Smooth muscle cell of the brain vasculature (primary cell): ENCODE results near the gene DHX34.
"Not testable (repeated sequence)": the region's sequence is repeated elsewhere in the genome, so short reads cannot be mapped to it uniquely, and the experiment has no call there.

Experiments used
- DNase-seq: peaks from one replicate; pipeline ENCODE4 v3.0.0-alpha.2; 2012; ENCODE audit warnings: low read depth, low spot score

Gene DHX34

GRCh38 chr19:47330466-47330869, 18.6 kb upstream of the DHX34 start:
- no peak for DNase-seq

- DNase-seq = no peak
Measured at GRCh38 chr19:47331490-47331889, 17.6 kb upstream of the DHX34 start.

- no peak for DNase-seq
Measured at GRCh38 chr19:47331931-47332547, 17.1 kb upstream of the DHX34 start, which contains the start of gene C5AR2. Gene C5AR2 (plus strand): TSS chr19:47332175. CDS start chr19:47340800, 8,625 bp downstream.

- DNase-seq = not testable (repeated sequence)
Measured at GRCh38 chr19:47336765-47337718, 12.1 kb upstream of the DHX34 start.

GRCh38 chr19:47339196-47339880, 9.8 kb upstream of the DHX34 start:
- no peak for DNase-seq

DNA sequence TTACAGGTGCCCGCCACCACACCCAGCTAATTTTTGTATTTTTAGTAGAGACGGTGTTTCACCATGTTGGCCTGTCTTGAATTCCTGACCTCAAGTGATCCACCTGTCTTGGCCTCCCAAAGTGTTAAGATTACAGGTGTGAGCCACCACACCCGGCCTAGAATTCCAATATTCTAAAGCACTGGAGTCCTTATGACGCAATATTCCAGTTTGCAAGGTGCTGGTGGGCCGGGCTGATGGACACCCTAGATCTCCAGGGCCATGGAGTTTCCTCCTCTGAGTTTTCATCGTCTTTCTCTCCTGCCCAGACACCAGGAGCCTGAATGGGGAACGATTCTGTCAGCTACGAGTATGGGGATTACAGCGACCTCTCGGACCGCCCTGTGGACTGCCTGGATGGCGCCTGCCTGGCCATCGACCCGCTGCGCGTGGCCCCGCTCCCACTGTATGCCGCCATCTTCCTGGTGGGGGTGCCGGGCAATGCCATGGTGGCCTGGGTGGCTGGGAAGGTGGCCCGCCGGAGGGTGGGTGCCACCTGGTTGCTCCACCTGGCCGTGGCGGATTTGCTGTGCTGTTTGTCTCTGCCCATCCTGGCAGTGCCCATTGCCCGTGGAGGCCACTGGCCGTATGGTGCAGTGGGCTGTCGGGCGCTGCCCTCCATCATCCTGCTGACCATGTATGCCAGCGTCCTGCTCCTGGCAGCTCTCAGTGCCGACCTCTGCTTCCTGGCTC, 8.5 kb upstream of the DHX34 start:
- no peak for DNase-seq

DNA sequence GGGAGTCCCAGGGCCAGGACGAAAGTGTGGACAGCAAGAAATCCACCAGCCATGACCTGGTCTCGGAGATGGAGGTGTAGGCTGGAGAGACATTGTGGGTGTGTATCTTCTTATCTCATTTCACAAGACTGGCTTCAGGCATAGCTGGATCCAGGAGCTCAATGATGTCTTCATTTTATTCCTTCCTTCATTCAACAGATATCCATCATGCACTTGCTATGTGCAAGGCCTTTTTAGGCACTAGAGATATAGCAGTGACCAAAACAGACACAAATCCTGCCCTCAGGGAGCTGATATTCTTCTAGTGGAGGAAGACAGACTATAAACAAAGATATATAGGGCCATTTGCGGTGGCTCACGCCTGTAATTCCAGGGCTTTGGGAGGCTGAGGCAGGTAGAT, 7.4 kb upstream of the DHX34 start:
- DNase-seq = no peak

DNA sequence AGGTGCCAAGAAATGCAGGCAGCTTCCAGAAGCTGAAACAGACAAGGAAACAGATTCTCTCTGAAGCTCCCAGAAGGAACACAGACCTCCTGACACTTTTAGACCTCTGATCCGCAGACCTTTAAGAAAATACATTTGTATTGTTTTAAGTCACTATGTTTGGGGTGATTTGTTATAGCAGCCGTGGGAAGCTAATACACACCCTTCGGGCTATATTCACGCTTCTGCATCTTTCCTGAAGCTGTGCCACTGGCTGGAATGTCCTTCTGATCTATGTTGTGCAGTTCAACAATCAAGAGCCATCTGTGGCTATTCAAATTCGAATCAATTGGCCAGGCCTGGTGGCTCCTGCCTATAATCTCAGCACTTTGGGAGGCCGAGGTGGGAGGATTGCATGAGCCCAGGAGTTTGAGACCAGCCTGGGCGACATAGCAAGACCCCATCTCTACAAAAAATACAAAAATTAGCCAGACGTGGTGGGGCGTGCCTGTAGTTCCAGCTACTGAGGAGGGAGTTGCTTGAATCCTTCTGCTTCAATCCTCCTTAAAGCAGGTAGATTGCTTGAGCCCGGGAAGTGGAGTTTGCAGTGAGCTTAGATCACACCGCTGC, 5.8 kb upstream of the DHX34 start:
- no peak for DNase-seq

DNA sequence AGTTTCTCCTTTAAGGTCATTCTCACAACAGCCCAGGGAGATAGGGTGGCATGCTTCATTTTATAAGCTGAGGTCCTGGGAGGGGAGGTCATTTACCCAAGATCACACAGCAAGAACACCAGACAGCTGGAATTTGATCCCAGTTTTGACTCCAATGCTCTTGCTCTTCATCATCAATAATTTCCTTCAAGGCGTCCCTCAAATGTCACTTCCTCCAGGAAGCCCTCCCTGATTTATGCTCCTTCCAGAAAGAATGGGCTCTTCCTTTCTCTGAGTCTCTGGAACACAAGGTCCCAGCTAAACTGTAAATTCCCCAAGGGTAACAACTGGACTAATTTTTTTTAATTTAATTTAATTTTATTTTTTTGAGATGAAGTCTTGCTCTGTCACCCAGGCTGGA, 4.7 kb upstream of the DHX34 start:
- DNase-seq = no peak

DNA sequence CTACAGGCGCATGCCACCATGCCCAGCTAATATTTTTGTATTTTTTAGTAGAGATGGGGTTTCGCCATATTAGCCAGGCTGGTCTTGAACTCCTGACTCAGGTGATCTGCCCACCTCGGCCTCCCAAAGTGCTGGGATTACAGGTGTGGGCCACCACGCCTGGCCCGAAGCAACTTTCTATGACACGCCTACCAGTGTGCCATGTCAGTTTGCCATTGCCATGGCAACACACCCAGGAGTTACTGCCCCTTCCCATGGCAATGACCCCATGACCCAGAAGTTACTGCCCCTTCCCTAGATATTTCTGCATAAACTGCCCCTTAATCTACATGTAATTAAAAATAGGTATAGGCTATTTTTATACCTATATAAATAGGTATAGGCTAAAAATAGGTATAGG, 3.1 kb upstream of the DHX34 start:
- not testable (repeated sequence) for DNase-seq

DNA sequence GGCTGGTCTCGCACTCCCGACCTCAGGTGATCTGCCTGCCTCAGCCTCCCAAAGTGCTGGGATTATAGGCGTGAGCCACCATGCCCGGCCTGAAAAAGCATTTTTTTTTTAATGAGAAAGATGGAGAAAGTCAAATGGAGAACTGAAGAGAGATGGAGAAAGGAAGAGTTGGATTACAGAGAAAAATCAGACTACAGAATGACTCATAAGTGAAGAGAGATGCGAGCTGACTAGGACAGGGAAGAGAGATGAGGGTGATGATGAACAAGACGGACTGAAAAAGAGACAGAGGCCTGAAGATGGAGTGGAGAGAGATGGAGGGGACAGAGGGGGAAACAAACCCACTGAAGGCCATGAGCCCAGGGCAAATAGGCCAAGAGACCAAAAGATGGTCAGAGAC, 1.5 kb downstream of the DHX34 start:
- no peak for DNase-seq

GRCh38 chr19:47351548-47351947, 2.4 kb downstream of the DHX34 start:
- no peak for DNase-seq

DNA sequence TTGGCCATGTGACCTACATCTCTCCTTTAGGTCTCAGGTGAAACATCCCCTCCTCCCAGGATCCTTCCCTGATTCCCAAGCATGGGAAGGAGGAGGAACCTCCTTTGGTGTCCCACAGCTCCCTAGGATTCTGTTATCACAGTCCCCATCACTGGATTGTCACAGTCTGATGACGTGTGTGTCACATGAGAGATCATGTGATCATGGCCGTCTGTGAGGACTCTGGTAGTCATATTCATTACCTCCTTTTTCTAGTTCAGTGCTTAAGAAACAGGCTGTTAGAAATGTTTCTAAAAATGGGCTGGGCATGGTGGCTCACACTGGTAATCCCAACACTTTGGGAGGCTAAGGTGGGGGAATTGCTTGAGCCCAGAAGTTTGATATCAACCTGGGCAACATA, 3.0 kb downstream of the DHX34 start:
- DNase-seq = no peak

GRCh38 chr19:47353307-47353712, 4.2 kb downstream of the DHX34 start:
- DNase-seq = no peak

- no peak for DNase-seq
Measured at GRCh38 chr19:47356900-47357299, 7.8 kb downstream of the DHX34 start.

DNA sequence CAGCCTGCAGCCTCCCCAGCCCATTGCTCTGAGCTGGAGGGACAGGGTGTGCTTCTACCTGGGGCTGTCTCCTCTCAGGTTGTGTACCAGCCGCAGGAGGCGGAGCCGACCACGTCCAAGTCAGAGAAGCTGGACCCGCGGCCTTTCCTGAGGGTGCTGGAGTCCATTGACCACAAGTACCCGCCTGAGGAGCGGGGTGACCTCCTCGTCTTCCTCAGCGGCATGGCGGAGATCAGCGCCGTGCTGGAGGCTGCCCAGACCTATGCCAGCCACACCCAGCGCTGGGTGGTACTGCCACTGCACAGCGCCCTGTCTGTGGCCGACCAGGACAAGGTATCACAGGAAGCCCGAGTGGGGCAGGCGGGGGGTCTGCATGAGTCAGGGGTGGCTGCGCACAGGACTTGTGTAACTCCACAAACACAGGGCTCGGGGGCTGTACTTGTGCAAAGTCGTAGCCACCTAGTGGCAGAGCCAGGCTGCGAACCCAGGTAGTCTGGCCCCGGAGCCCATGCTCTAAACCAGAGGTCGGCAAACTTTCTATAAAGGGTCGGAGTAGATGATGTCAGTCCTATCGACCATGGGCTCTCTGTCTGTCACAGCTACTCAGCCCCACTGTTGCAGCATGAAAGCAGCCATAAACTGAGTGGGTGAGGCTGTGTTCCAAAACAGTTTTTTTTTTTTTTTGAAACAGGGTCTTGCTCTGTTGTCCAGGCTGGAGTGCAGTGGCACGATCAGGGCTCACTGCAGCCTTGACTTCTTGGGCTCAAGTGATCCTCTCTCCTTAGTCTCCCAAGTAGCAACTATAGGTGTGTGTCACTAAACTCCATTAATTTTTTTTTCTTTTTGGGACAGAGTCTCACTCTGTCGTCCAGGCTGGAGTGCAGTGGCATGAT, 8.9 kb downstream of the DHX34 start:
- no peak for DNase-seq

DNA sequence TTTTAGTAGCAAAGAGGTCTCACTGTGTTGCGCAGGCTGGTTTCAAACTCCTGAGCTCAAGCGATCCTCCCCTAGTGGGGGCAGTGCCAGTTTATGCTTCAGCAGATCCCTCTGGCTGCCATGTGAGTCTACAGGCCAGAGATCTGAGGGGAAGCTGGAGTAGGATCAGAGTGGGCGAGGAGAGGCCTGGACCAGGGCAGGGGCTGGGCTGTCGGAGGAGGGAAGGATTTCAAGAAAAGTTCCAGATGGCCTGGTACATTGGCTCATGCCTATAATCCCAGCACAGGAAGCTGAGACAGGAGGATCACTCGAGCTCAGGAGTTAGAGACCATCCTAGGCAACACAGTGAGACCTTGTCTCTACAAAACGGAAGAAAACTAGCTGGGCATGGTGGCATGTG, 9.8 kb downstream of the DHX34 start:
- DNase-seq = no peak

- no peak for DNase-seq
Measured at GRCh38 chr19:47362321-47362720, 13.2 kb downstream of the DHX34 start.

- DNase-seq = no peak
Measured at GRCh38 chr19:47363758-47364531, 14.8 kb downstream of the DHX34 start.
